NB4 (cell line): ENCODE results near the gene CAMTA1.

Source experiments
- CTCF ChIP-seq: IDR thresholded peaks from one replicate; pipeline ENCODE4 v1.5.1; 2012; ENCODE audit warnings: low read depth, low read length
- MAX ChIP-seq: IDR thresholded peaks from 2 replicates; pipeline ENCODE4 v1.6.1; 2011; ENCODE audit warnings: low read depth, low read length
- MYC ChIP-seq: IDR thresholded peaks from 2 replicates; pipeline ENCODE4 v1.6.1; 2011; ENCODE audit warnings: low read depth, low read length
- POLR2A ChIP-seq: IDR thresholded peaks from 2 replicates; pipeline ENCODE4 v1.6.1; 2011; ENCODE audit warnings: mild to moderate bottlenecking; ENCODE audit not compliant: insufficient read length; ENCODE audit errors: extremely low read depth

DNA sequence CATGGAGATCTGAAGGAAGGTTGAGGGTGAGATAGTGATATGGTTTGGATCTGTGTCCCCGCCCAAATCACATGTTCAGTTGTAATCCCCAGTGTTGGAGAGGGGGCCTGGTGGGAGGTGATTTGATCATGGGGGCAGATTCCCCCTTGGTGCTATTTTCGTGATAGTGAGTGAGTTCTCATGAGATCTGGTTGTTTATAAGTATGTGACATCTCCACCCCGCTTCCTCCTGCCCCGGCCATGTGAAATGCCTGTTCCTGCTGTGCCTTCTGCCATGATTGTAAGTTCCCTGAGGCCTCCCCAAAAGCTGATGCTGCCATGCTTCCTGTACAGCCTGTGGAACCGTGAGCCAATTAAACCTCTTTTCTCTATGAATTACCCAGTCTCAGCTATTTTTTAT is 533.9 kb downstream of the CAMTA1 start:
- TF ChIP-seq CTCF = no peak
- no peak for TF ChIP-seq POLR2A
- TF ChIP-seq MAX = no peak
- TF ChIP-seq MYC = no peak
